Hematopoietic multipotent progenitor cell treated with erythropoietin and hydrocortisone succinate and interleukin-3 and kit ligand, for 4 days (in vitro differentiated cells): Measurements from ENCODE around the gene CLIC1.

ENCODE experiments used
- DNase-seq: peaks from one replicate; pipeline ENCODE4 v3.0.0-alpha.2; 2015

Gene CLIC1

DNA sequence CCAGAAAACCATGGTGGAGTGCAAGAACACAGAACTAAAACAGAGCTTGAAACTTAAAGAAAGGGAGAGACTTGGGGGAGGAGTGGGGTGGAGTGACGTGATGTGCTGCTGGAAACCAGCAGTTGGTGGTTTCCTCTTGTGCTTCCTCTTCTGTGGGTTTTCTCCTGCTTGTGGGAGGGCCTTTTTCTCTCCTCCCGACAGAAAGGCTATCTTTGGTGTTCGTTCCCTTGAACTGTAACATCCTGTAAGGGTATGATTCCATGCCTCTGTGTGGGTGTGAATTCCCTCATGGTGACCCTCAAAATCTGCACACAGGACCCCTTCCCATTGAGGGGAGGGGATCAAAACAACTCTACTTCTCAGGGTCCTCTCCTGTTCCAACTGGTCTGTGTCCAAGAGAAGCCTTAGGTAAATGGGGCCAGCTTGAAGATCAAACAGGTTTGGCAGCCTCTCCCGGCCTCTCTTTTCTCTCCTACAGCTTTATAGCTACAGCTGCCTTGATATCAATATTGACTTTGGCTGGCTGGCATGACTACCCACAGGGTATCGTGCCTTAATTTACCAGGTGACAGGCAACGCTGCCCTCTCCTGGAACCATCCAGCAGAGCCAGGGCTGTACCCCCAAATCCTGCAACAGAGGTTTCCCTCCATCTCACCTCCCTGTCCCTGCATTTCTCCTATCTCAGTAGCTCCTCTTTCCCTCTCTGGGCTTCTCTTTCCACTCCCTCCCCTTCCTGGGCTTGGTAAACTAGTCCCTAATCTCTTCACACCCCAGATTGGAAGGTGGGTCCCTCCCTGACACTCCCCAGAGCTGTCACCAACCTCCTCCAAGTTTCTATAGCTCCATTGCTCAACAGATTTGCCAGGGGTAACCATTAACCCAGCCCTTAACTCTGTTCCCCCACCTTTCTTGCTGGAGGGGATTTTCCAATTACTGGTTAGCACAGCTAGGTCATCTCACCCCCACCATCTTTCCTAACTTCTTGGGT lies 2.0 kb upstream of the CLIC1 start:
- DNase-seq, result peak; percentile 97

DNA sequence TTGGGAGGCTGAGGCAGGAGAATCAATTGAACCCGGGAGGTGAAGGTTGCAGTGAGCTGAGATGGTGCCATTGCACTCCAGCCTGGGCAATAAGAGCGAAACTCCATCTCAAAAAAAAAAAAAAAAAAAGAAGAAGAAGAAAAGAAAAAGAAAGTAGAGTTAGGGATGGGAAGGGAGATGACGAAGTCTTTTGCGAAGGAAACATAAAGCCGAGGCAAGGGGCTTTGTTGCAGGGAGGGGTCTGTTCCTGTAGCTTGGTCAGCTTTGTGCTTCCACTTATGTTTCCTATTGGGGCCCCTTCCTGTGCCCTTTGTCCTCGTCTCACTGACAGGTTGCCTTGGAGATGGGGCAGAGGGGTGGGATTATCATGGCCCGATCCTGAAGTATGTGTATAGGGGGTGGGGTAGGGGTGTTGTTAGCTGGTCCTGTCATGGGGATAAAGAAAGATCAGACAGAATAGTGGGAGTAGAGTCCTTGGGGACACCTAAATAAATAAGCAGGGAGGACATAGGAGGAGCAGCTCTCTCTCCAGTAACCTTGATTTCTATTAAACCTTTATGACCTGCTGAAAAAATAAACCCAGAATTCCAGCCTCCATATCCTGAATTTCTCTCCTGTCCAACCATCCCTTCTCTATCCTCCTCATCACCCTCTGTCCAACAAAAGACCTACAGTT lies 1.1 kb upstream of the CLIC1 start:
- DNase-seq, result peak; percentile 89

DNA sequence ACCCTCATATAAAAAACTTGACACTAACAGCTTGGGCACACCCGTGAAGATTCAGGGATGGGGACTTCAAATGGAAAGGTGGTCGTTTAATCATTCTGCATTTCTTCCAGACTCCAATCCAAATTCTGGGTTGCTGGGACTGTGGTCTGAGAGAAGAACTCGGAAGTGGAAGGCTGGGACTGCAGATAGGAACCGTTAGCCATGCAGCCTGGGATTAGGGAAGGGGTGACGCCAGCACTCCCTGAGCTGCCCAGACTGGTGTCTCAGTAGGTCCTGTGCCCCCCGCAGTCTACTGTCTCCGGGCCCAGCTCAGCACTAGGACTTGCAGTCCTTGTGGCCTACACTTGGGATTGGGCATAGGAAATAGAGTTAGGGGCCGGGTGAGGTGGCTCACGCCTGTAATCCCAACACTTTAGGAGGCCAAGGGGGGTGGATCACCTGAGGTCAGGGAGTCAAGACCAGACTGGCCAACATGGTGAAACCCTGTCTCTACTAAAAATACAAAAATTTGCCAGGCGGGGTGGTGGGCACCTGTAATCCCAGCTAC lies 511 bp upstream of the CLIC1 start:
- DNase-seq, result peak; percentile 31

DNA sequence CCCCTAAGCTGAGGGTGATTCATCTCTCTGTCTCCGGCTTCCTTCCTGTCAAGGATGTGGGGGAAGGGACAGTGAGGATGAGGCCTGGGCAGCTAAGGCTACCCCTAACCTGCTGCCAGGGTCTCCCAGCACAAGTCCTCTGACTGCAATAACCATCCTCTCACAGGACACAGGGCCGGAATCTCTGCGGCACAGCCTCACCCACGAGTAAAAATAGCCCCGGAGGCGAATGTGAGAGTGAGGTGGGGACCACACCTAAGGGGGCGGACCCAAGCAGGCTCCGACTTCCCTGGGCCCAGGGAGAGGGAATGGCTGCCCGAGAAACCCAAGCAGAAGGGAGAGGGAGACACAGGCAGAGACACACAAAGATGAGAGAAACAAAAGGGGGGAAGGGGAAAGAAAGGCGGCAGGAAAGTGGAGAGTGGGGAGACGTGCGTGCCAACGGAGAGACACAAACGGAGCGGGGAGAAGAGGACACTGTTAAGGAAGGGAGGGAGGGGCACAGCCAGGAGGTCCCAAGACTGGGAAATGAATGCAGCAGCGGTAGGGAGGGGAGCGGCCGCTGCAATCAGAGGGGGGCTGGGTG lies 1.4 kb downstream of the CLIC1 start:
- DNase-seq, result peak; percentile 90

DNA sequence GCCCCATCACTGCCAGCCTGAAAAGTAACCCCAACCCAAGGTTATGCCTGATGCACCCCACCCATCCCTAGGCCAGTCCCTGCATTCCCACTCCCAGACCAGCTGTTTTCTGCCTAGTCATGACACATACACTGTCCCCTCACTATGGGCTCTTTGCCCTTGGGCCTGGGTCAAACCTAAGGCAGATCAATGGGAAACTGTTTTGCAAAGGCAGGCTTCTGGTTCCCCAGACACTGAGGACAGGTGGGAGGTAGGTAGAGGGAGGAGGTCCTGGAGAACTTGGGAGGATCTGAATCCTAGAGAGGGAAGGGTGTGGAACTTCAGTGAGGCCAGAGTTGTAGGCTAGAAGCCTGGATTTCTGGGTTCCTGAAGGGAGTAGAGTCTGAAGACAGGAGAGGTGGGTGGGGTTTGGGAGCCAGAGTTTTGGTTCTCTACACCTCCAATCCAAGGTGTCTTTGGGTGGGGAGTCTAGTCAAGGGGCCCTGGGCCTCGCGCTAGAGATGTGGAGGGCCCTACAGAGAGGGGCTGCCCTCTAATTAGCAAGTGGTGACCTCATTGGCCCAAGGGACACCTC lies 2.0 kb downstream of the CLIC1 start:
- DNase-seq, result no peak

DNA sequence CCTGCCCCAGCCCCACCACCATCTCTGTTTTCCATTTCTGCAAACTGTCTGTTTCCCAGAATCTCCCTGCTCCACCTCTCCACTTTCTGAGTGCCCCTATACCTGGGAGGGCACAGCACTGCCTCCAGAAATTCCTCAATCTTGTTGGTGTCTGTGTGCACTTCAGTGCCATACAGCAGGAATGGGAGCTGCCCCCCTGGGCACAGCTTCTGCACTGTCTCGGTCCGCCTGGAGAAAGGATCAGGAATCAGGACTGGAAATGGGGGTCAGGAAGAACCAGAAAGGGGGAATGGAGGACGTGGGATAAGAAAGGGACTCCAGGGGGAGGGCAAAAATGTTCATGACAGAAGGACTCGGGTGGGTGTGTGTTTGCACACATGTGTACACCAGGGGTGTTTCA lies 2.6 kb downstream of the CLIC1 start:
- no peak for DNase-seq

DNA sequence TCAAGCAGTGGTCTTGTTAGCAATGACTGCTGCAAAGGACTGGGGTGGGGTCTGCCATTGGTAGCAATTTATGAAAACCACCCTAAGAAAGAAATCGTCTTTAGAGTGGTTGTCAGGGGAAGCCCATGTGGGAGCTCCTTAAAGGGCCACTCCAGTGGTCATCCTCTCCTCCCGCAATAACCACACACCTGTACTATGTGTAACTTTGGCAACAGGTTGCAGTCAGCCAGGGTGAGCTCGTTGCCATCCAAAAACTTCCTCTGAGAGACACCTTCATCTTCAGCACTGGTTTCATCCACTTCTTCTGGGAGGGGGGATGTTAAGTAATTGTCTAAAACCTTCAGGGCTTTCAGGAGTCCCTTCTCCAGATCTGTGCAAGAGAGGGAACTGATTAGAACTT lies 4.3 kb downstream of the CLIC1 start:
- no peak for DNase-seq

DNA sequence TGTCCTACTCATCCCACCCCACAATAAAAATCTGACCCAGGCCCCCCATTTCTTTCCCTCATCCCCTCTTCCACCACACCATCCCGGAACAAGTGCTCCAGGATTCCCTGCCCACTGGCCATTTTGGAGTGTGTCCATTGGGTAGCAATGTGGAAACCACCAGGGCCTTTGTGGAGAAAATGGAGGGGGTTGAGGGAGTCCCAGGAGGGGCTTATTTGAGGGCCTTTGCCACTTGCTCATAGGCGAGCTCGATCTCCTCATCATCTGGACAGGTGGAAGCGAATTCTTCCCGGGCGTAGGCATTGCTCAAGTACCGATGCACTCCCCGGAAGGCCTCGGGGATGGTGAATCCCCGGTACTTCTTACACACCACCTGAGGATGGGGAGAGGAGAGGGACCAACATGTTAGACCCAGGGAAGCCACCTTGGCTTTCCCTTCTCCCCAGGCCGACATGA lies 5.7 kb downstream of the CLIC1 start:
- no peak for DNase-seq

DNA sequence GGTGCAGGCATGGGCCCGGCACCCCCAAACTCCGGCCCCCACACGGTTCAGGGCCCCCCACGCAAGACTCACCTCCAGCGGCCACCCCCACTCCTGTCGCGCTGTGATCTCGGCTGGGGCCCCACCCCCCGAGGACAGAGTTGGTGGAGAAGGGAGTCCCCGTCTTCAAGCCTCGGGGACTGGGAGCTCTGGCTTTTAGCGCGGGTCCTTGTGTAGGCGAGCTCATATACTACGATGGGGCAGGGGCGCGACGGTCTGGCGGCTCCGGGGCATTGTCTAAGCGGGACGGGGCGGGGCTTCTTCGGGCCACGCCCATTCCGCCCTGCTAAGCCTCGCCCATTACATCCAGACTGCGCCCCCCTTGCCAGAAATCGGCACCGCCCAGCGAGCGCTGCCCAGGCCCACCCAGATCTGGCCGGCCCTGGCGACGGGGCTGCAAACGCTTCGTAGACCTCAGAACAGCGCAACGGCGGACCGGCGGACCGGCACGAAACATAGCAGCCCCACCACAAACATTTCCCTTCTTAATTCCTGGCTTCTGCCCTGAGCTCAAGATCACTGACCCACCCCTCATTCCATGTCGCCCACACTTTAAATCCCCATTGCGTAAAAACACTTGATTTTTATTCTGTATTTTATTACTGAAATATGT lies 6.2 kb downstream of the CLIC1 start:
- peak; percentile 96 for DNase-seq

DNA sequence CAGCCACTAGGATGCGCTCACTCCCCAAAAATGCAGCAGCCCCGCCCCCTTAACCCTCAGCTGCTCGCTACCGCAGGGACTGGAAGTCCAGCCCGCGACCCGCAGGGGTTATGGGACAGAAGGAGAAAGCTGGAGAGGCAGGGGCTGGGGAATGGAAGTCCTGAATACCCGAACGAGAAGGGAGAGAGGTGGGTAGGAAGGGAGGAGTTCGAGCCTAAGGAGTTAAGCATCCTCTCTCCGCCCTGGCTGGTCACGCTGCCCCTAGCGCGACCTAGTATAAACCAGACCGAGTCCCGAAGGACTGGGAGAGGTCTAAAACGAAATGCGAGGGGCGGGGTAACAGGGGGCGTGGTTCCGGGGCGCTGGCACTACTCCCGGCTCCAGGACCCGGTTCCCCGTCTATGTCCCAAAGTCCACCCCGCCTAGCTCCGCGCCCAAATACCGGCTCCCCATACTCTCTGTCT lies 6.8 kb downstream of the CLIC1 start:
- peak; percentile 94 for DNase-seq

DNA sequence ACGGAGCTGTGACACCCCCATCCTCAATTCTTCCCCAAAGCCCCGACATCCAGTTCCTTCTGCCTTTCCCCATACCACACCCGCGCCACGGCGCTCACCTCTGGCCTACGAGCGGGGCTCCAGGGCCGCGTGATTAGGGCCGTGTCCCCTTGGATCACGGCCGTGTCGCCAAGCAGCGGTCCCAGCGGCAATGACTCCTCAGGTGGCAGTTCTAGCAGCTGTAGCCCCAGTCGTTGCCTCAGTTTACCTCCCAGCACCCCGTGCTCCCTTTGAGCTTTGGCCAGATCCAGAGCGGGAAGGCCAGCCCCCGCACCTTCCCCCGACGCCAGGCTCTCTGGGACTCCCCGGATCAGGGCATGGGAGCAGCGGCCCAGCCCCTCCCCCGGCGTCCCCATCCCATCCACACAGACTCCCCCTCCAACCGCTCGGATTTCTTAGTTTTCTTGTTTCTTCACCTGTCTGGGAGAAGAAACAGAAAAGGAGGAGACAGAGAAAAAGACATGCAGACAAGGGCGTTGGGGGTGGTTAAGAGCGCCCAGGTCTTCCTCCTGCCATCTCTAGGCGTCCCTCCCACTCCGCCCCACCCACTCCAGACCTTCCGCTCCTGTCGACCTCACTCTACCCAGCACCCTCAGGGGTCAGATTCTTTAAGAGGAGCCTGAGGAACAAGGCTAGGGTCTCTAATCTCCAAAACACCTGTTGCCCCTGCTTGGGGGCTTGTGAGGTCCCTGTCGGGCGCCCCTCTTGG lies 7.4 kb downstream of the CLIC1 start, which contains the start of gene DDAH2:
TSS of gene DDAH2 (minus strand) at position 533 of the 748 bp plus-strand sequence. CDS start at position 395, 138 bp downstream.
- DNase-seq, result no peak

DNA sequence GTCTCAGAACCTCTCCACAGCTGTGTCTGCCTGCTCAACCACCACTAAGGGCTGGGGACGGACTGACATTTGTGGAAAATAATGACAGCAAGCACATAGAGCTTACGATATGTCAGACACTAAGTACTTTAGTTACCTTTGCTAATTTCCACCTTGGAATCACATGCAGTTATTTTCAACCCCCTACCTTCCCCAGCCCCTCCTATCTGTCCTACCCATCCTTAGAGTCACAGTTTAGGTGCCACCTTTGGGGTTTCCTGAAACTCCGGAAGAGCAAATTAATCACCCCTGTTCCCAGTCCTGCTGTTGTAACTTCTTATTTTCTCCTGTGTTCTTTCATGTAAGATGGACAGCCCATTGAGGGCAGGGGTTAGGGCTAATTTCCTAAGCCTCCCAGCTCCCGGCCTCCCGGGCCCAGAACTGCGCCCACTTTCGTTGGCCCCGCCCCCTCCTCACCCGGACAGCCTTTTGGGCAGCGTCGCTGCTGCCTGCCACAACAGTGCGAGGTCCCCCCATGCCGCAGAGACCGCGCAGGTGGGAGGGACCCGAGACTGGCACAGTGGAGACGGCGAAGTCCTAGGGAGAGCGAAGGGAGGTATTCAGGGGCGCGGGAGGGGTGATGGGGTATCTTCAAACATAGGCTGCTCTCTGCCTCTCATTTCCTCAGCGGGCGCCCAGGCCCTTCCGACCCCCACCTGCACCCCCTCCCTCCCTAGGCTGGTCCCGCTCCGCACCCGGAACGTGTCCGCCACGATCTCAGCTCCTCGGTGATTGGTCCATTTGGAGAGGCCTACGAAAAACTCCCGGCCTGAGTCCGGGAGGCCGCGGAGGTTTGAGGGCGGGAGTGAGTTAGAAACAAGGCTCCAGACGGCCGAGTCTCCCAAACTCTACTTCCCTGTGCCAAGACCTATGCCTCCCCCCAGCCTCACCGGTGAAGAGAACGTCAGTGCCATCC lies 8.3 kb downstream of the CLIC1 start:
- no peak for DNase-seq

DNA sequence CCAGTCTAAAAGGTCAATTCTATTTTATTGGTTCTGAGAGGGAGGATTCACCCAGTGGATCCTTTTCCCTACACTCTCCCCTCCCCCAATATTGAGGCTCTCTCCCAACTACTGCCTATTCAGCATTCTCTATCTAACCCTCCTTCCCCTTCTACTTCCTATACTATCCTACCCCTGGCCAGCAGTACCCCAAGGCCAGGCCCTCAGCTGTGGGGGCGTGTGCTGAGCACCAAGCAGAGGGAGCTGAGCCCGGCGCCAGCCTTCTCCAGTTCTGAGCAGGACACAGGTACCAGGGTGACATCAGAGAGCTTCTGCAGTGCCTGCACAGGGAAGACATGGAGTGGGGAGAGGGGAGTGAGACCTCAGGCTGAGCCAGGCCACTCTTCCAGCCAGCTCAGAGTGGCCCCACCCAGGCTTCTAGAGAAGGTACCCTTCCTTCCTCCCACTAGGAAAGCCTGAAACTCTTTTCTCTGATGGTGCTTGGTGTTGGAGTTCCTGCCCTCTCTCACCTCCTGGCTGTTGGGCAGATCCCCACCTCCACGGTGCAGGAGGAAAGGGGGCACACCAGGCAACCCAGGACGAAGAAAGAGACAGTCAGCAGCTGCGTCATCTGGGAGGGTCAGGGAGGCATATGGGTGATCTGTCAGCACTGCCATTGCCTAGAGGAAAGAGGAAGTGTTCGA lies 9.2 kb downstream of the CLIC1 start:
- DNase-seq, result peak; percentile 93

DNA sequence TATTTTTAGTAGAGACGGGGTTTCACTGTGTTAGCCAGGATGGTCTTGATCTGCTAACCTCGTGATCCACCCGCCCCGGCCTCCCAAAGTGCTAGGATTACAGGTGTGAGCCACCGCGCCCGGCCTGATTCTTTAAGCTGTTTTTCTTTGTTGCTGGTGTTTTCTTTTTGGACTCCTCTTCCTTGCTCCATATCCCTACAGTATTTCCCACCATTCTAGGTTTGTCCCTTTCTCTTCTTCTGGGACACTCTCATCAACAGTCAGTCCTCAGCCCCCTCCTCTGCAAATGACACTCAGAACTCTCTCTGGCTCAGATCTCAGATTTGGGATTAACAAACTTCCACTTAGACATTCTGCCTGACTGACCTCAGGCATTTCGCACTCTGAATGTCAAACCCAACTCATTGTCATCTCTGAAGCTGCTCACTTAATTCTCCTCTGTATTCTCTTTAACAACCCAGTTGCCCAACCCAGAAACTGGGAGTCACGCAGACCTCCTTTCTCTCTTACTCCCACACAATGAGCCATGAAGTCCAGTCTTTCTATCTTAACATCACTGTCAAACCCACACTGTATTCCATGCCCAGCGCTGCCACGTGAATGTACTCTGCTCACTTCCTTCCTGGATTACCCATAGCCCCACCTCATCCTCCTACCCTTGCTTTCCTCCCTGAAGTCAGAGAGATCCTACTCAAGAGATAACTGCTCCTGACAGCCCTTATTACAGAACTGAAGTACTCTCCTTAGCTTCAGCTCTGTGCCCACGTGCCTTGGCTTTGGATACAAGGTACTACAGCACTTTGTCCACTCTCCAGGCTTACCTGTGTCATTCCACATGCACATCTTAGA lies 10.6 kb downstream of the CLIC1 start:
- peak; percentile 74 for DNase-seq

DNA sequence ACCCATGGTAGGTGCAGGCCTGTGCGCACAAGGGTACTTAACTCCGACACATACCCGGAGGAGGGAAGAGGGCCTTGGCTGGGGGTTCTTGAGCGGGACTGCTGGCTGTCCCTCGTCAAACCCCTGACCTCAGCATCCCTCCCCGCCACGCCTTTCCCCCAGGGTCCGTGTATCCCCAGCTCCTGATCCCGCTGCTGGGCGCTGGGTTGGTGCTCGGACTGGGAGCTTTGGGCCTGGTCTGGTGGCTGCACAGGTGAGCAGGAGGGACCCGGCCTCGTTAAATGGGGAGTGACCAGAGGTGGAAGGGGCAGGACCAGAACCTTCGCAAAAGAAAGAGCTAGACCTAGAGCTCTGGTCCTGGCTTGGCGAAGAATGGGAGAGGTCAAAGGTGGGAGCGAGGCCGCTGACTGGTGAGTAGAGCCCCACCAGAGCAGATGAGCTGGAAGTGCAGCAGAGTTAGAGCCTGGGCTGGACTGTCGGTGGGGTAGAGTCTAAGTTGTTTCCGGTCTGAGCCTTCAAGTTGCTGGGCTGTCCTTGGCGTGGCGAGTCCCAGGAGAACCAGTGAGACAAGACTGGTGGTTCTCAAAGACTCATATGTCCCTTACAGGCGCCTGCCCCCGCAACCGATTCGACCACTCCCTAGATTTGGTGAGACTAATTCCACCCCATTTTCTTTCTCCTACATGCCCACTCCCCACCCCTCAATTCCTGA lies 12.2 kb downstream of the CLIC1 start:
- DNase-seq, result no peak

DNA sequence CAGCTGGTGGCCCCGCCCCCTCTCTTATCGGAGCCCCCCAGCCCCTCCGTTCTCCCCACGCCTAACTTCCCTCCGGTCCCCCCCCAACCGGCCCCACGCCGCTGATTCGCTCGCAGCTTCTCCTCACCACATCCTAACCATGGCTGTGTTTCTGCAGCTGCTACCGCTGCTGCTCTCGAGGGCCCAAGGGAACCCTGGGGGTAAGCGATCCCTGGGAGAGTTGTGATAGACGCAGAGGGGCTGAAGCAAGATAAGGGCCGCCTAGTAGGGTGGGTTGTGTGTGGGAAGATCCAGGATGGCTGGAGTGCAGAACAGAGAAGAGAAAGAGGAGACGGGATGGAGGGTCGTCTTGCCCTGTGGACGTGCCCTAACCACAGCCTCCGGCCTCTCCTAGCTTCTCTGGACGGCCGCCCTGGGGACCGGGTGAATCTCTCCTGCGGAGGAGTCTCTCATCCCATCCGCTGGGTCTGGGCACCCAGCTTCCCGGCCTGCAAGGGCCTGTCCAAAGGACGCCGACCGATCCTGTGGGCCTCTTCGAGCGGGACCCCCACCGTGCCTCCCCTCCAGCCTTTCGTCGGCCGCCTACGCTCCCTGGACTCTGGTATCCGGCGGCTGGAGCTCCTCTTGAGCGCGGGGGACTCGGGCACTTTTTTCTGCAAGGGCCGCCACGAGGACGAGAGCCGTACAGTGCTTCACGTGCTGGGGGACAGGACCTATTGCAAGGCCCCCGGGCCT lies 12.9 kb downstream of the CLIC1 start, which contains the start of gene MPIG6B:
TSS of gene MPIG6B (plus strand) at position 129 of the 735 bp plus-strand sequence. CDS start at position 140, 11 bp downstream.
- DNase-seq, result peak; percentile 86

DNA sequence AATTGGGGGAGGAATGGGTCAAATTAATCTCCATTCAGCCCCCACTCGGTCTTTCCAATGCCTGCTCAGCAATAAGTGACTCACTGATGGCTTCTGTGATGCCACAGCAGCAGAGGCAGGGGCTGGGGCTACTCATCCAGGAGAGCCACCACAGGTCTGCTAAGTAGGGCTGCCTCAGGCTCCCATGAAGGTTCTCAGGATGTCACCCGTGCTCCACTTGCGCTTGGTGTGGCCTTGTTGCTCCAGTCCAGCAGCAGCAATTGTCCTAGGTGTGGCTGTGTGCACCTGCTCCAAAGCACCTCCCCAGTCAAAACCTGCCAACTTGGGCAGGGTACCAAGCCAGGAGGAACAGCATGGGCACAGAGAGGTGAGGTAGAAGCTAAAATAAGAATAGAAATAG lies 14.2 kb downstream of the CLIC1 start:
- DNase-seq, result no peak
